ENCODE measurements around the gene COIL.

COIL gene

GRCh38 chr17:56925088-56925487 lies 35.8 kb downstream of the COIL start:
- Histone ChIP-seq H3K4me1 (no peaks in the 10 kb centered on the region), H3K27ac (no peak overlapping the region), H3K36me3 (no peaks in the 10 kb centered on the region), H3K4me3 (no peak overlapping the region), H3K27me3 (no peaks in the 10 kb centered on the region), H3K9me3 (no peaks in the 10 kb centered on the region)
- intact Hi-C loops (cut with DNase I; ENCODE audit: low total_unique reads): no loop called here
- TF ChIP-seq CTCF (IDR thresholded peaks at IDR 0.05): no peak
- no peak for DNase-seq

DNA sequence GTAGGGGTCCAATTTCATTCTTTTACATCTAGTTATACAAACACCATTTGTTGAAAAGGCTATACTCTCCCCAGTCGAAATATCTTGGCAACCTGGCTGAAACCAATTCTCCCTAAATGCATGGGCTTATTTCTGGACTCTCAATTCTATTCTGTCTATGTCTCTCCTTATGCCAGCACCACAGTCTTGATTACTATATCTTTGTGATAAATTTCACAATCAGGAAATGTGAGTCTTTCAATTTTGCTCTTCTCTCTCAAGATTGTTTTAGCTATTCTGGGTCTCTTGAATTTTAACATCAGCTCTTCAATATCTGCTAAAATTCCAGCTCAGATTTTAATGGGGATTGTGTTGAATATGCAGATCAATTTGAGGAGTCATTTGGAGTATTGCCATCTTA lies 41.1 kb downstream of the COIL start:
- Histone ChIP-seq H3K4me1 (peaks cover 0 to 16% (median 11%) of the 10 kb centered on the region in 4 donors), H3K9me3 (no peaks in the 10 kb centered on the region), H3K36me3 (no peaks in the 10 kb centered on the region), H3K4me3 (no peak overlapping the region), H3K27ac (no peak overlapping the region), H3K27me3 (no peaks in the 10 kb centered on the region)
- no peak for TF ChIP-seq CTCF (IDR thresholded peaks at IDR 0.05)
- no peak for DNase-seq
- intact Hi-C loops (cut with DNase I; ENCODE audit: low total_unique reads): no loop called here

GRCh38 chr17:56918916-56919315 lies 41.9 kb downstream of the COIL start:
- no peak for TF ChIP-seq CTCF (IDR thresholded peaks at IDR 0.05)
- intact Hi-C loops (cut with DNase I; ENCODE audit: low total_unique reads): no loop called here
- H3K4me3 ChIP-seq: no peak overlapping the region
- no peak for DNase-seq
- H3K9me3 ChIP-seq: no peaks in the 10 kb centered on the region
- H3K36me3 ChIP-seq: no peaks in the 10 kb centered on the region
- H3K27ac ChIP-seq: no peak overlapping the region
- H3K27me3 ChIP-seq: no peaks in the 10 kb centered on the region
- peaks cover 1 to 17% (median 11%) of the 10 kb centered on the region in 4 donors for H3K4me1 ChIP-seq

GRCh38 chr17:56917559-56918296 lies 43.1 kb downstream of the COIL start:
- DNase-seq: no peak
- Histone ChIP-seq H3K27me3 (no peaks in the 10 kb centered on the region), H3K4me3 (no peak overlapping the region), H3K9me3 (no peaks in the 10 kb centered on the region), H3K27ac (no peak overlapping the region), H3K4me1 (peaks cover 4 to 22% (median 16%) of the 10 kb centered on the region in 4 donors), H3K36me3 (no peaks in the 10 kb centered on the region)
- intact Hi-C loops (cut with DNase I; ENCODE audit: low total_unique reads): no loop called here
- no peak for TF ChIP-seq CTCF (IDR thresholded peaks at IDR 0.05)

DNA sequence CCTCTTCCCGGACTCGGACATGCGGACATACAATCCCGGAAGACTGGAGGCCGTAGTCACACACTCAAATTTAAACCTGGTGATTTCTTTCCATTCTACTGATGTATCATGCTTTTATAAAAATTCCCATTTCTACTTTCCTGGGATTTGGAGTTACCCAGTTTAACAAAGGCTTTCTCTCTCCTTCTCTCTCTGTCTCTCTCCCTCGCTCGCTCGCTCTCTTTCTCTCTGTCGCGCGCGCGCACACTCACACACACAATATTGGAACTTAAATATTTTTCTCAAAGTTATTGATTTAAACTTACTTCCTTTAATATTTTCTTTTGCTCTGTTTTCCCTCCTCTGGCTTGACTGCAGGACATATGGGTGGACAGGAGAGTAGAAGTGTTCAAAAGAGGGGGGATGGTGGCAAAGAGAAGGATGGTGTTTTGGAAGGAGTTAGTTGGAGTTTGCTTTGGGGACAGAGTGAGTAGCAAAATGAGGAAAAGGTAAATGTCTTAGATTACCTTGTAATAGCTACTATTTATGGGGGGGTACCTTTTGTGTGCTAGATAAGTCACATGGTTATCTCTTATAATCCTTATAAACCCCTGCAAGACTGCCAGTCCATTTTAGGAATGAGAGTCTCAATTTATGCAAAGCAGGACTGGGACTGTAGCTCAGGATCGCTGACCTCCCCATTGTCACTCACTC lies 46.1 kb downstream of the COIL start:
- TF ChIP-seq CTCF (IDR thresholded peaks at IDR 0.05): no peak
- no peak for DNase-seq
- no peaks in the 10 kb centered on the region for H3K36me3 ChIP-seq
- H3K9me3 ChIP-seq: no peaks in the 10 kb centered on the region
- intact Hi-C loops (cut with DNase I; ENCODE audit: low total_unique reads): no loop called here
- peak overlapping the region; percentile 71 to 89 for H3K4me3 ChIP-seq
- peaks cover 4 to 46% (median 32%) of the 10 kb centered on the region in 4 donors for H3K4me1 ChIP-seq
- H3K27ac ChIP-seq: peak overlapping the region; percentile 83 to 86
- no peaks in the 10 kb centered on the region for H3K27me3 ChIP-seq
